ENCODE results near the gene UBAC2.
A peak's percentile ranks its signal among the peaks of the same experiment; 100 is the strongest.

UBAC2 gene

DNA sequence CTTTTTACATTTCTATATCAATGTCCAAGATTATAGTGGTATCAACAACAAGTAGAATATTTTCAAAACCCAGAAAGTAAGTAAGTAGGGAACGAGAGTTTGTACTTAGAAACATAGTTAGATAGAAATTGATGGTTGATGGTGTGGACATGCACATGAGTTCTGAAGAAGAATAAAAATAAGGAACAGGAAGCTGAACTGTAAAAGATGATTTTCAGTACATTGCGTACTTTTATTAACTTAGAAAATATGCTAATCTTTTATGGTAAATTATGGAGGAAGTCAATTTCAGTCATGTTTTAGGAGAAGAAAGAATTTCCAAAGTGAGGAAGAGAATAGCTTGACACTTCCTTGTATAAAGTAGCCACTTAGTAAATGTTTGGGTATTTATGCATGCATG is 69.9 kb downstream of the UBAC2 start:
- DNase-seq (ENCODE audit: low read depth in 2 of 2): no peak

- no peak for DNase-seq (ENCODE audit: low read depth in 2 of 2)
Observed at GRCh38 chr13:99271249-99271648, 70.6 kb downstream of the UBAC2 start.

DNA sequence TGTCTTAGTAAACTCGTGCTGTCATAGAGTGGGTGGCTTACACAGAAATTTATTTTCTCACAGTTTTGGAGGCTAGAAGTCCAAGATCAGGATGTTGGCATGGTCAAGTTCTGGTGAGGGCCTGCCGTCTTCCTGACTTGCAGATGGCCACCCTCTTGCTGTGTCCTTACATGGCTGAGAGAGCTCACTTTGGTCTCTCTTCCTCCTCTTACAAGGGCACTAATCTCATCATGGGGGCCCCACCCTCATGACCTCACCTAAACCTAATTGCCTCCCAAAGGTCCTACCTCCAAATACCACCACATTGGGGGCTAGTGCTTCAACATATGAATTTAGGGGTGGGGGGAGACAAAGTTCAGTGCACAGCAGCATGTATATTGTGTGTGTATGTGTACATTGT is 71.8 kb downstream of the UBAC2 start:
- no peak for DNase-seq (ENCODE audit: low read depth in 2 of 2)

DNA sequence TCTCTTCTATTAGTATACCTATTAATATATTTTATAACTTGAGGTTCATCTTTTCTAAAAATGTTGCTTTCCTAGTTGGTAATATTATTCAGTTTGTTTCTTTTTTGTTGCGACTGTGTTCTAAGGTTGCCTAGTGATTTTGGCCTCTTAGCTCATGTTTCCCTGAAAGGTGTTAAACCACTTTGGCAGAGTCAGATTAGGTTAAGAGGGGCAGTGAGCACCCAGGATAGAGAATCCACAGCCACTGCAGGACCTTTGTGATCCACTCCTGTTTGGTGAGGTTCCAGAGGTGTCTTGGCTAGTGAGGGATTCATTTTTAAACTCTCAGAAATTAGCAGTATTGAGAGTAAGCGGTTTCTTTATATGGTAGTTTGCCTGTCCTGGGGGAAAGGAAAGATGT is 72.5 kb downstream of the UBAC2 start:
- DNase-seq (ENCODE audit: low read depth in 2 of 2): no peak

DNA sequence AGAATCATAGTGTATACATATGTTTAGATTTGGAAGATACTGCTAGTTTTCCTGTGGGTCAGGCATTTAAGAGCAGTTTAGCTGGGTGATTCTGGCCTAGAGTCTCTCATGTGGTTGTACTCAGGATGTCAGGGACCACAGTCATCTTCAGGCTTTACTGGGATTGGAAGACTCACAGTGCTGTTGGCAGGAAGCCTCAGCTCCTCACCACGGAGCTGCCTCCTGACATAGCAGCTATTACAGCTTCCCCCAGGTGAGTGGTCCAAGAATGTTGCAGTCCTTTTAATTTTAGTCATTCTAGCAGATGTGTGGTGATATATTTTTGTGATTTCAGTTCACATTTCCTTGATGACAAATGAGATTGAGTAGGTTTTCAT is 74.4 kb downstream of the UBAC2 start:
- DNase-seq (ENCODE audit: low read depth in 2 of 2): no peak

DNA sequence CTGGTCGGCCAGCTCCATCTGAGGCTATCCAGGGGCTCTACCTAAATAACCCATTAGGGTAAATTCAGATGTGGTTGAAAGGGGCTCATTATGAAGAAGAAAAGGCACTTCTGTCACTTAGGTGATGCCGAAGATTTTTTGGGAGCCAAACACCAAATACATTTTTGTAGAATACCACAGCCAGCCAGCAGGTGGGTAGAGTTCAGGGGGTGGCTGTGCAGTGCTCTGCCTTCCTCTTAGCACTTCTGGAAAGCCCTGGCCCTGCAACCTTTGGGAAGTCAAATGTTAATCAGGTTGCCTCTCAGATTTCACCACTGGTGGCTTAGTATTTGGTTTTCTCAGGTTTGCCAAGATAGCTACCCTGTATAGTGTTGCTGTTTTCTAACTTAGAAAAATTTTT is 76.1 kb downstream of the UBAC2 start:
- DNase-seq (ENCODE audit: low read depth in 2 of 2): no peak

- DNase-seq (ENCODE audit: low read depth in 2 of 2): no peak
Observed at GRCh38 chr13:99277629-99278028, 77.0 kb downstream of the UBAC2 start.

- DNase-seq (ENCODE audit: low read depth in 2 of 2): no peak
Observed at GRCh38 chr13:99278200-99278599, 77.5 kb downstream of the UBAC2 start.

DNA sequence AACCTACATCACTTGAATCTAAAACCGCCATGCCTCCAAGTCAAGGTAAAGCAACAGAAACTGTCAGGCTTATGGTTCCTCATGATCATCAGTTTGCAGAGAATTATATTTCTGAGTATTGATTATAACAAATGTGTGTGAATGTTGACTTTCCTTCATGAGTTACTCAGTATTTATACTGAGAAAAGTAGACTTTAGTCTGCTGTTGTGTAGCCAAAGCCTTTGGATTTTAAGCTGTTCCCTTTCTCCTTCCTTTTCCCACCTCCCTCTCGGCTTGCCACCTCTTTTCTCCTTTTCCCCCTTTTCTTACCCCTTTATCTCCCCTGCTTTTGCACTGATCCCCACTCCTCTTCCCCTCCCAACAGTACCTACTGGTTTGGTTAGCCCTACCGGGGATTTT is 78.2 kb downstream of the UBAC2 start:
- DNase-seq (ENCODE audit: low read depth in 2 of 2): no peak

- DNase-seq (ENCODE audit: low read depth in 2 of 2): no peak
Observed at GRCh38 chr13:99279637-99280036, 79.0 kb downstream of the UBAC2 start.

GRCh38 chr13:99280166-99280565 is 79.5 kb downstream of the UBAC2 start:
- no peak for DNase-seq (ENCODE audit: low read depth in 2 of 2)

DNA sequence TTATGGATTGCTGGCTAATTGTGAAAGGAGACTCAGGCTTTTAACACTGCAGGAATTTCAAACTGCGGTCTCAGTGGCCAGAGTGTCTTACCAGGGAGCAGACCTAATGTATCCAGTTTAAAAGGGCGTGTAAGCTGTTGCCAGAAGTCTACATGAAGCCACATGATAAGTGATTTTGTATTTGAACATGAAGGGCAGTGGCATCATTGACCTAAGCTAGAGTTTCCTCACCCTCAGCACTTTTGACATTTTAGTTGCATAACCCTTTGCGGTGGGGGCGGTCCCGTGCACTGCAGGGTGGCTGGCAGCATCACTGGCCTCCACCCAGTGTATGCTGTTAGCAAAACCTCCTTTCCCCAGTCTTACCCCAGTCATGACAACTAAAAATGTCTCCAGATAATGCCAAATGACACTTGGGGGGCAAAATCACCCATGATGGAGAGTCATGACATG is 81.2 kb downstream of the UBAC2 start:
- peak in 1 of 2 donors; percentile 24 for DNase-seq (ENCODE audit: low read depth in 2 of 2)

DNA sequence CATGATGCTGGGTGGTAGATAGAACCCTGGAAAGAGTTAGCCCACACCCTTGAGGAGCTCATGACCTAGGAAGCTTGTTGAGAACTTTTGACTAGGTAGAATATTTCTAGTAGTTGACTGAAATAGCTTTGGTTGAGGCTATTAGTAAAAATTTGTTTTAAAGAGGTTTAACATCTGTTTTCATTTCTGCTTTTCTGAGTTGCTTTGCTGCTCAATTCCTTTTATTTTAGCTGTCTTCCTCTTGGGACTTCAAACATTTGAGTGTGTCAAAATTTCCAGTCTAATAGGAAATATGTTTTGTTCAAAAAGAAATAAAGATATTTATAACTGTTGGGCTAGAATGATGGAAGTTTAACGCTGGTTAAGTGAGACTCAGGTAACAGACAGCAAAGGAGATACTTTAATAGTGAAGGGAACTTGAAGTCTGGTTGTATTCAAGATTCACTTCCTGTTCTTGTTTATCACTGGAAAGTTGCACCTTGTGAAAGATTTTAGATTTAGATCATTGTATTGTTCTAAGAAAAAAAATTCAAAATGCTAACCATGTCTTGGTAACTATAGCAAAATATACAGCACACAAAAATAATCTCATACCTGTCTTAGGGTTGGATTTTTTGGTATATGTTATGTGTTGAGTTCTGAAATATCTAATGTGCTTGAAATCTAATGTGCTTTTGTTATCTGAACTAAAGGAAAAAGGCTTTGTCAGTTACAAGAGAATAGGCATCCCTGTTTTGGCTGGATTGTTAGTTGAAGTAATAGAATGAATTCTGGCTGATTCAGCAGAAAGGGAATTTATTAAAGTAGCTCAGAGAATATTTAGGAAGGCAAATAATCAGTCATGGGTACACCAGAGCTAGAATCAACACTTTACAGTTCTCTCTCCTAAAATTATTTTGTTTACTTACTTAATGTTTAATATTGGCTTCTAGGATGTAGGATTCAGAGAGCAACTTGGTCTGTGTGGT is 81.9 kb downstream of the UBAC2 start:
- DNase-seq (ENCODE audit: low read depth in 2 of 2): no peak

DNA sequence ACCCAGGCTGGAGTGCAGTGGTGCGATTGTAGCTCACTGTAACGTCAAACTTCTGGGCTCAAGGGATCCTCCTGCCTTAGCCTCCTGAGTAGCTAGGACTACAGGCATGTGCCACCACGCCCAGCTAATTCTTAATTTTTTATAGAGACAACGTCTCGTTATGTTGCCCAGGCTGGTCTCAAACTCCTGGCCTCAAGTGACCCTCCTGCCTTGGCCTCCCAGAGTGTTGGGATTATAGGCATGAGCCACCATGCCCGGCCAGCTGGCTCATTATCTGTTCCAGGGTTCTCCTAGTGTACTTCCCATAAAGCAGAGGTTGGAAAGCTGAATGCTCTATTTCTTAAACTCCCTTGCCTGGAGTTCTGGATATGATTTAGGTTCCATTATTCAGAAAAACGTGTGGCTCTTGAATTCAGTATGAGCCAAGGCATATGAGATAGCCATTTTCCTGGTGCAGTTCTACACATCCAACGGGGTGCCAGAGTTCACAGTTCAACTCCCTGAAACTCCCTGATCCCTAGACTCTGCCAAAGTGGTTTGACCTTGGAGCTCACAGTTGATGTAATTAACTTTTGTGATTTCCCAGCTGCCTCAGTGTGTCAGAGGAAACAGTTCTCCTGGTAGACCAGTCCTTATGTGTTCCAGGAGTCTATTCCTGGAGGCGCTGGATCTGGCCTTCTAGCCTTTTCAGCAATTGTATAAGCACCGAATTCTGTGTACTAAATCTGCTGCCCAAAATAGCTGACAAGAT is 85.0 kb downstream of the UBAC2 start:
- DNase-seq (ENCODE audit: low read depth in 2 of 2): no peak

GRCh38 chr13:99287551-99287950 is 86.9 kb downstream of the UBAC2 start:
- DNase-seq (ENCODE audit: low read depth in 2 of 2): no peak

DNA sequence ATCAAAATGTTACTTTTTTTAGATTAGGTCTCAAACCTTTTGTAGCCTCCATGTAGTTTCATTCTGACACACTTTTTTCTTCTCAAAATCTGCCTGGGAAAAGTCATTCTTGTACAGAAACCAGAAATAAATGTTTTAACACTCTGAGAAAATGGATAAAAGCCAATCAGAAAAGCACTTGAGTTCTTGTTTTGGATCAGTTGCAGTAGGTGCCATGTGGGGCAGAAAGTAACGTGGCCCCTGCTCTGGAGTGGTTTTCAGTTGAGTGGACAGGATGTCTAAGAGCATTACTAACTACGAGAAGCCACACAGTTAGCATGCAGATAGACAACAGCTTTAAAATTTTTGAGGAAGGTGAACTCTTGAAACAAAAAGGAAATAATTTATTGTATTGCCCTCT is 87.4 kb downstream of the UBAC2 start:
- no peak for DNase-seq (ENCODE audit: low read depth in 2 of 2)

DNA sequence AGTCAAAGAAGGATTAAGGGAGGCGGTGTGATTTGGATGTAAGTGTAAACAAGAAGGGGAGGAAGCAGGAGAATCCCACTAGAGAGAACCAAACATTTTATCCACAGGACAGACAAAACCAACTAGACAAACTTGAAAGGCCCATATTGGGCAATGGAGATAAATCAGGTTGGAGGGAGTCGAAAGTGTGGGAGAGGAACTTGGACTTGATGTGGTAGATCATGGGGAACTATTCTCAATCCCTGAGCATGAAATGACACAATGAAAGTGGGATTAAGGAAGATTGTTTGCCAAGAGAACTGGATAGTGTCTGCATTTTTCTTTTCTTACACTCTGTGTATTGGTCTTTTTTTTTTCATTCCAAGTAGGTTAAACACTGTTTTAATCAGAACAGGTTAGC is 88.6 kb downstream of the UBAC2 start:
- no peak for DNase-seq (ENCODE audit: low read depth in 2 of 2)

DNA sequence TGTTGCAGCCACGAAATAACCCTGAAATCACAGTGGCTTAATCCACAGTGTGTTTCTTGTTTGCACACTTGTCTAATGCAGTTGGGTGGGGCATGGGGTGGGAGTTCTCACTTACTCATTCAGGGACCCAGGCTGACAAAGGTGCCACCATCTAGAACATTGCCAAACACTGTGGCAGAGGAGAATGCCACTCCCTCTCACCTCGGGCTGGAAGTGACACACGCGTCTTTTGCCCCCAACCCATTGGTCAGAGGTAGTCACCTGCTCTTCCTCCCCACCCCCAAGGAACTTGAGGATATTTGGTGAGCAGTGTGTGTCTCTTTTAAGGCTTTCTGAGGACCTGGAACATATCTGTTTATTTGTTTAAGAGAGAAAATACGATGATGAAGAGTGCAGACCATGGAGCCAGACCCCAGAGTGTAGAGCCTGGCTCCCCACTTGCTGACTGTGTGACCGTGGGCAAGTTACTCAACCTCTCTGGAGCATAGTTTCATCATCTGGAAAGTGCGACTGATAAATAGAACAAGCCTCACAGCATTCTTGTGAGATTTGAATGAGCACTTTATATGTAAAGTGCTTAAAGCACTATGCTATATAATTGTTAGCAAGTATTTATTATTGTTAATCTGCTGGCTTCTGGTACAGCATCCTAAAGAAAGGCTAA is 89.2 kb downstream of the UBAC2 start:
- no peak for DNase-seq (ENCODE audit: low read depth in 2 of 2)

DNA sequence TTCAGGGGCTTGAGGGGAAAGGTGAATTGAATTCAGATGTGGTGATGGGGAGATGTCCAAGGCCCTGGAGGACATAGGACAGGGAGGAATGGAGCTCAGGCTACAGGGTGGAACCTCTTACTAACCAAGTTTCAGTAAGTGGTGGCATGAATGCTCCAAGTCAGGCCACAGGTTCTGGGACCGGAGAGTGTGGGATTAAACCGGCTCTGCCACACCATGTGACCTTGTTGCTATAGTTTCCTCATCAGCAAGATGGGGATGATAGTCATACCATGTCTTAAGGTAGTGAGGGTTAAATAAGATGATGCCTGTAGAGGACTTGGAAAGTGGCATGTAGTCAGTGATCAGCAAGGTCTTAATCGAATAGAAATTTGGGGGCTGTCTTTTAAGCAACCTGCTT is 90.2 kb downstream of the UBAC2 start:
- DNase-seq (ENCODE audit: low read depth in 2 of 2): no peak

DNA sequence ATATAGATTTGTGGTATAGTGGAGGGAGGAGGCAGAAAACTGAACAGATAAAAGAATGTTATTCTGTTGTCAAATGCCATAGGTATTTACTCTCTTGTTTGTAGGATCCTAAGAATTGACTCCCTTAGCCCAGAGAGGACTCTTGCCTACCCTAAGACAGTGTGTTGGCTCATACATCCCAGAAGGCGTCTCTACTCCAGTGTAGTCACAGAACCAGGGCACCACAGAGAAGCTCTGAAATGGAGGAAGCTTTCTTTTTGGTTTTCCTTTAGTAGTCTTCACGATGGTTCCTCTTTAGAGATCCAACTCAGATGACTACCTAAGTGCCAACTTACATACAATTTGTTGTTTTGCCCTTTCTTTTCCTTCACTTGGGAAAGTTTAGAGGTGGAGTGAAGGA is 92.5 kb downstream of the UBAC2 start:
- DNase-seq (ENCODE audit: low read depth in 2 of 2): no peak

DNA sequence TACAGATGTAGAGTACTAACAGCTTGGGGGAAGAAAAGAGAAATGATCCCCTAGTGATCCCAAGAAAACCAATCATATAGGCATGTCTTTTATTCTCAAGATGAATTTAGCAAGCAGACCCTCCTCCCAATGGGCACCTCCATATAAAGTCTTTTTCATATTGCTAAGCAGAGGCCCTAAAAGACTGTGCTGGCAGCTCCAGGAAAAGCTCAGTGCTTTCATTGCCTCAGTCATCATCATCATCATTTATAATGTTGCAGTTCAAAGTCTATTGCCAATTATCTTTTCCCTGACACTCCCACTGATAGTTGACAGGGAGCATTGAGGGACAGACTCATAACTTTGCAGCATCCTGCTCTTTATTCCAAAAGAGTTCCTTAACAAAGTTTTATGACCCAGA is 93.5 kb downstream of the UBAC2 start:
- DNase-seq (ENCODE audit: low read depth in 2 of 2): no peak

DNA sequence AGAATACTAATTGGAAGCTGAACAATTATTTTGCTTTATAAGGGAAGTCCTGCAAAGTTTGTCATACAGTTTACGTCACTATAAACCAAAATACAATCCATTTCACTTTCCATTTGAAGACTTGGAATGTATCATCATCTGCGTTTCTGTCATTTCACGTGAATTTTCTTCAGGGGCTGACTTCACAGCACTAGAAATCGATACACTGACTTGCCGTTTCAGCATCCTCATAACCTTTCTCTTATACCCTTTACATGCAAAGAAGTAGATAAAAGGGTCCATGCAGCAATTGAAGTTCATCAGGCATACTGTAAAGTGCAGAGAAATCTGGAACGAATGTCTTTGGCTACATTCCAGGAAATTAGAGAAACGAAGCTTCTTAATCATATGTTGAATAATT is 94.3 kb downstream of the UBAC2 start:
- DNase-seq (ENCODE audit: low read depth in 2 of 2): no peak
